Measurements from ENCODE around the gene KCNH8. TPM values are rescaled to one million over a fixed set of nuclear protein-coding genes. Genes with fewer than 3 reads are reported as not detected.

The KCNH8 gene
- total RNA-seq, 1 experiment from 2014 or later, result 3.7 TPM

GRCh38 chr3:19254784-19255338, 106.6 kb downstream of the KCNH8 start:
- Histone ChIP-seq H3K79me1 (ENCODE audit: insufficient read depth, low read depth, low read length, poor library complexity, severe bottlenecking) (no peaks in the 10 kb centered on the region), H3K4ac (ENCODE audit: low read depth, low read length) (no peak overlapping the region), H4K8ac (replicated peaks; ENCODE audit: insufficient read length, low read depth, low read length) (no peak overlapping the region), H2BK12ac (ENCODE audit: insufficient read length, low read depth, low read length) (no peak overlapping the region), H2BK120ac (ENCODE audit: low read depth, low read length, poor library complexity, severe bottlenecking) (no peak overlapping the region), H3K23ac (ENCODE audit: insufficient read length, low read depth, low read length) (no peak overlapping the region), H2BK15ac (ENCODE audit: low read depth, low read length) (no peak overlapping the region), H4K20me1 (ENCODE audit: control insufficient read depth, insufficient read depth, insufficient read length) (no peaks in the 10 kb centered on the region), H3K79me2 (ENCODE audit: insufficient read depth, low read length) (no peaks in the 10 kb centered on the region), H2BK20ac (ENCODE audit: low read depth, low read length, poor library complexity, severe bottlenecking) (no peak overlapping the region), H3K14ac (ENCODE audit: insufficient read depth, low read length) (no peak overlapping the region), H3T11ph (ENCODE audit: low read length) (no peak overlapping the region), H3K4me2 (ENCODE audit: insufficient read depth, insufficient read length, low read length) (no peak overlapping the region), H2AFZ (ENCODE audit: low read length) (no peak overlapping the region), H3K23me2 (ENCODE audit: insufficient read length, low read depth, low read length, poor library complexity, severe bottlenecking) (no peaks in the 10 kb centered on the region), H4K91ac (ENCODE audit: insufficient read length, low read depth, low read length) (no peak overlapping the region), H3K4me1 (ENCODE audit: insufficient read depth, low read length) (peaks cover 4% of the 10 kb centered on the region; the same call in 1 of the 2 replicates), H3K9ac (ENCODE audit: extremely low read depth, insufficient read length, low read length) (no peak overlapping the region), H2BK5ac (ENCODE audit: insufficient read length, low read length) (no peak overlapping the region), H3K56ac (ENCODE audit: insufficient read length, low read depth, low read length) (no peak overlapping the region), H2AK5ac (ENCODE audit: insufficient read length, low read length) (no peak overlapping the region), H3K27ac (ENCODE audit: insufficient read length, low read depth, low read length) (no peak overlapping the region), H3K18ac (ENCODE audit: insufficient read length, low read depth, low read length) (no peak overlapping the region), H3K27me3 (ENCODE audit: insufficient read depth, low read length) (no peaks in the 10 kb centered on the region), H3K9me3 (ENCODE audit: control insufficient read depth, low read depth, low read length) (no peaks in the 10 kb centered on the region), H4K5ac (ENCODE audit: insufficient read length, low read depth, low read length) (no peak overlapping the region)
- peaks cover 8 to 12% of the 10 kb centered on the region in 2 experiments for H3K4me1 Mint-ChIP-seq
- 0 out of 5 replicates have a peak, but pooled peaks cover 0 to 2% of the 10 kb centered on the region in 2 experiments for H3K9me3 Mint-ChIP-seq
- H3K27ac Mint-ChIP-seq, result no peak overlapping the region
- no peak for TF ChIP-seq CTCF (conservative IDR thresholded peaks at IDR 0.05)
- peaks cover 0 to 9% (median 5%) of the 10 kb centered on the region in 3 experiments; a peak in 5 of 7 replicates for H3K36me3 Mint-ChIP-seq (ENCODE audit: insufficient read depth in 1 of 3, low read depth in 3 of 3)
- no peaks in the 10 kb centered on the region for H3K27me3 Mint-ChIP-seq (ENCODE audit: low read depth)
- WGBS (ENCODE audit: extremely low coverage, insufficient read length, low lambda C conversion rate), result no CpG with 5 or more reads among the region's 5 CpGs
- DNase-seq, result no peak
- no peak overlapping the region for H3K4me3 Mint-ChIP-seq
